ENCODE measurements around the gene ST3GAL3. TPM values are rescaled to one million over a fixed set of nuclear protein-coding genes. Genes with fewer than 3 reads are reported as not detected.

ST3GAL3 gene
- total and polyA plus RNA-seq, 3 experiments from 2014 or later, result 9.7 to 10.1 (median 9.7) TPM

DNA sequence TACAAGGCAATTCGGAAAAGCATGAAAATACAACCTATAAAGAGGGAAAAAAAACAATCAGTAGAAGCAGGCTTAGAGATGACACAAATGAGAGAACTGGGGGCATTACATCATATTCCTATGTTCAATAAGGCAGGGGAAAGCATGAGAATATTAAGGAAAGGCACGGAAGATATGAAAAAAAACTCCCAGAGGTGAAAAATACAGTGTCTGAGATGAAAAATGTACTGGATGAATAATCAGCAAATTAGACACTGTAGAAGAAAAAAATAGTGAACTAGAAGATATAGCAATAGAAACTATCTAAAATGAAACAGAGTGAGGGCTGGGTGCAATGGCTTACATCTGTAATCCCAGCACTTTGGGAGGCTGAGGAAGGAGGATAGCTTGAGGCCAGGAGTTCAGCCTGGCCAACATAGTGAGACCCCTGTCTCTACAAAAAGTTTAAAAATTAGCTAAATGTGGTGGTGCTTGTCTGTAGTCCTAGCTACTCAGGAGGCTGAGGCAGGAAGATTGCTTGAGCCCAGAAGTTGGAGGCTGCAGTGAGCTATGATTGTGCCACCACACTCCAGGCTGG is 101.8 kb downstream of the ST3GAL3 start:
- H3K27ac ChIP-seq (ENCODE audit: low read depth, low read length), result no peak overlapping the region
- CTCF ChIA-PET, result no interaction called here
- Mint-ChIP-seq H3K4me1 (no peaks in the 10 kb centered on the region), H3K36me3 (peaks cover 16 to 38% (median 30%) of the 10 kb centered on the region in 3 donors), H3K9me3 (peaks cover 2 to 17% (median 11%) of the 10 kb centered on the region in 5 donors), H3K27ac (no peak overlapping the region), H3K27me3 (peaks cover 0 to 2% of the 10 kb centered on the region in 2 donors), H3K4me3 (no peak overlapping the region)
- POLR2A ChIA-PET, result no interaction called here
- H3K9me3 ChIP-seq (ENCODE audit: low read length), result no peaks in the 10 kb centered on the region
- no peaks in the 10 kb centered on the region for H3K4me1 ChIP-seq (ENCODE audit: insufficient read depth, low read length)
- H3K36me3 ChIP-seq (ENCODE audit: insufficient read depth, low read length), result peaks cover 4% of the 10 kb centered on the region
- no peak overlapping the region for H3K4me3 ChIP-seq (ENCODE audit: low read length)
- H3K27me3 ChIP-seq (ENCODE audit: insufficient read depth, low read length, poor library complexity, severe bottlenecking), result no peaks in the 10 kb centered on the region
- DNase-seq, result no peak

DNA sequence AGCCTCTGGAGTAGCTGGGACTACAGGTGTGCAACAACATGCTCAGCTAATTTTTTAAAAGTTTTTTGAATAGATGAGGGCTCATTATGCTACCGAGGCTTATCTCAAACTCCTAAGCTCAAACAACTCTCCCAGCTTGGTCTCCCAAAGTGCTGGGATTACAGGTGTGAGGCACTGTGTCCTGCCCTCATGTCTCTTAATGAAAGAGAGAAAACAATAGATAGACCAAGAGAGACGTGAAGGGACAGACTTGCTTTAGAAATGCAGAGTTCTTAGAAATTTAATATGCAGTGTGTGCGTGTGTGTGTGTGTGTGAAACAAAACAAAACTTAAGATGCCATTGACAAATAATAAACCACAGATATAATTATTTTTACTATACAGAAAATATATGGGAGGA is 105.2 kb downstream of the ST3GAL3 start:
- no peaks in the 10 kb centered on the region for H3K9me3 ChIP-seq (ENCODE audit: low read length)
- peaks cover 4% of the 10 kb centered on the region for H3K36me3 ChIP-seq (ENCODE audit: insufficient read depth, low read length)
- no peak overlapping the region for H3K4me3 ChIP-seq (ENCODE audit: low read length)
- Mint-ChIP-seq H3K36me3 (peaks cover 29 to 57% (median 46%) of the 10 kb centered on the region in 3 donors), H3K4me1 (no peaks in the 10 kb centered on the region), H3K27me3 (peaks cover 0 to 4% of the 10 kb centered on the region in 2 donors), H3K27ac (peak overlapping the region in 1 of 8 donors; percentile 14), H3K4me3 (no peak overlapping the region), H3K9me3 (peaks cover 2 to 15% (median 12%) of the 10 kb centered on the region in 5 donors)
- no peaks in the 10 kb centered on the region for H3K27me3 ChIP-seq (ENCODE audit: insufficient read depth, low read length, poor library complexity, severe bottlenecking)
- ChIA-PET CTCF (interaction anchor here (0.6 kb wide), 1 partner anchor 36 kb away, joined by 3 read pairs; no protein-coding TSS in a partner anchor), POLR2A (no interaction called here)
- no peaks in the 10 kb centered on the region for H3K4me1 ChIP-seq (ENCODE audit: insufficient read depth, low read length)
- no peak overlapping the region for H3K27ac ChIP-seq (ENCODE audit: low read depth, low read length)
- no peak for DNase-seq

- Mint-ChIP-seq H3K4me3 (no peak overlapping the region), H3K27ac (no peak overlapping the region), H3K4me1 (no peaks in the 10 kb centered on the region), H3K36me3 (peaks cover 28 to 54% (median 45%) of the 10 kb centered on the region in 3 donors), H3K27me3 (peaks cover 0 to 2% of the 10 kb centered on the region in 2 donors), H3K9me3 (peaks cover 0 to 14% (median 12%) of the 10 kb centered on the region in 5 donors)
- no peak overlapping the region for H3K4me3 ChIP-seq (ENCODE audit: low read length)
- no peaks in the 10 kb centered on the region for H3K4me1 ChIP-seq (ENCODE audit: insufficient read depth, low read length)
- H3K27ac ChIP-seq (ENCODE audit: low read depth, low read length), result no peak overlapping the region
- no peaks in the 10 kb centered on the region for H3K36me3 ChIP-seq (ENCODE audit: insufficient read depth, low read length)
- DNase-seq, result no peak
- no peaks in the 10 kb centered on the region for H3K9me3 ChIP-seq (ENCODE audit: low read length)
- no peaks in the 10 kb centered on the region for H3K27me3 ChIP-seq (ENCODE audit: insufficient read depth, low read length, poor library complexity, severe bottlenecking)
- ChIA-PET CTCF (no interaction called here), POLR2A (no interaction called here)
These were observed 107.1 kb downstream of the ST3GAL3 start for GRCh38 chr1:43814401-43814800.

DNA sequence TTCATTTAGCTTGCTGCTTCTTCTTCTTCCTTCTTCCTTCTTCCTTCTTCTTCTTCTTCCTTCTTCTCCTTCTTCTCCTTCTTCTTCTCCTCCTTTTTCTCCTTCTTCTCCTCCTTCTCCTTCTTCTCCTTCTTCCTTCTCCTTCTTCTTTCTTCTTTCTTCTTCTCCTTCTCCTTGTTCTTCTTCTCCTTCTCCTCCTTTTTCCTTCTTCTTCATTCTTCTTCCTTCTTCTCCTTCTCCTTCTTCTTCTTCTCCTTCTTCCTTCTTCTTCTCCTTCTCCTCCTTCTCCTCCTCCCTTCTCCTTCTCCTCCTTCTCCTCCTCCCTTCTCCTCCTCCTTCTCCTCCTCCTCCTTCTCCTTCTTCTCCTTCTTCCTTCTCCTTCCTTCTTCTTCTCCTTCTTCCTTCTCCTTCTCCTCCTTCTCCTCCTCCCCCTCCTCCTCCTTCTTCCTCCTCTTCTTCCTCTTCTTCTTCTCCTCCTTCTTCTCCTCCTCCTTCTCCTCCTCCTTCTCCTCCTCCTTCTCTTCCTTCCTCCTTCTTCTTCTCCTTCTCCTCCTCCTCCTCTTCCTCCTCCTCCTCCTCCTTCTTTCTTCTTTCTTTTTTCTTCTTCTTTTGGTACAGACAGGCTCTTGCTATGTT is 110.1 kb downstream of the ST3GAL3 start:
- peaks cover 0 to 1% of the 10 kb centered on the region in 2 donors for H3K27me3 Mint-ChIP-seq
- ChIA-PET POLR2A (no interaction called here), CTCF (no interaction called here)
- no peak overlapping the region for H3K4me3 Mint-ChIP-seq
- no peaks in the 10 kb centered on the region for H3K4me1 Mint-ChIP-seq
- Histone ChIP-seq H3K36me3 (ENCODE audit: insufficient read depth, low read length) (peaks cover 4% of the 10 kb centered on the region), H3K27ac (ENCODE audit: low read depth, low read length) (no peak overlapping the region), H3K9me3 (ENCODE audit: low read length) (no peaks in the 10 kb centered on the region), H3K27me3 (ENCODE audit: insufficient read depth, low read length, poor library complexity, severe bottlenecking) (no peaks in the 10 kb centered on the region), H3K4me1 (ENCODE audit: insufficient read depth, low read length) (no peaks in the 10 kb centered on the region), H3K4me3 (ENCODE audit: low read length) (no peak overlapping the region)
- peaks cover 38 to 55% (median 50%) of the 10 kb centered on the region in 3 donors for H3K36me3 Mint-ChIP-seq
- H3K9me3 Mint-ChIP-seq, result peaks cover 0 to 19% (median 14%) of the 10 kb centered on the region in 5 donors
- DNase-seq, result no peak
- no peak overlapping the region for H3K27ac Mint-ChIP-seq

DNA sequence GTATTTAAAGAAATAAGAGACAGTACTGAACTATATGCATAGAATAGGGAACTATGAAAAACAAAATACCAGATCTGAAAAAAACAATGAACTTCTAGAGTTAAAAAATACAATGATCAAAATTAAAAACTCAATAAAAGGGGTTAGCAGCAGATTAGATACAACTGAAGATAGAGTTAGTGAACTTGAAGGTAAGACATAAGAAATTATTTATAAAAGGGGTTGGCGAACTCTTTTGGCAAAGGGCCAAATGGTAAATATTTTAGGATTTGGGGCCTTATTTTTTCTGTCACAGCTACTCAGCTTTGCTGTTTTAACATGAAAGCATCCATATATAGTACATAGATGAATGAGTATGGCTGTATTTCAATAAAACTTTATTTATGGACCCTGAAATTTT is 111.4 kb downstream of the ST3GAL3 start:
- Mint-ChIP-seq H3K36me3 (peaks cover 40 to 56% (median 50%) of the 10 kb centered on the region in 3 donors), H3K9me3 (peaks cover 0 to 19% (median 14%) of the 10 kb centered on the region in 5 donors), H3K27ac (no peak overlapping the region), H3K4me3 (no peak overlapping the region), H3K27me3 (peaks cover 0 to 1% of the 10 kb centered on the region in 2 donors), H3K4me1 (no peaks in the 10 kb centered on the region)
- peaks cover 4% of the 10 kb centered on the region for H3K36me3 ChIP-seq (ENCODE audit: insufficient read depth, low read length)
- no peaks in the 10 kb centered on the region for H3K4me1 ChIP-seq (ENCODE audit: insufficient read depth, low read length)
- no peaks in the 10 kb centered on the region for H3K27me3 ChIP-seq (ENCODE audit: insufficient read depth, low read length, poor library complexity, severe bottlenecking)
- no peak overlapping the region for H3K27ac ChIP-seq (ENCODE audit: low read depth, low read length)
- ChIA-PET CTCF (no interaction called here), POLR2A (no interaction called here)
- no peak overlapping the region for H3K4me3 ChIP-seq (ENCODE audit: low read length)
- no peak for DNase-seq
- no peaks in the 10 kb centered on the region for H3K9me3 ChIP-seq (ENCODE audit: low read length)

GRCh38 chr1:43819357-43819756 is 112.0 kb downstream of the ST3GAL3 start:
- Mint-ChIP-seq H3K36me3 (peaks cover 43 to 54% (median 49%) of the 10 kb centered on the region in 3 donors), H3K27me3 (peaks cover 0 to 1% of the 10 kb centered on the region in 2 donors), H3K27ac (no peak overlapping the region), H3K4me3 (no peak overlapping the region), H3K4me1 (no peaks in the 10 kb centered on the region), H3K9me3 (peaks cover 0 to 19% (median 14%) of the 10 kb centered on the region in 5 donors)
- DNase-seq, result no peak
- Histone ChIP-seq H3K27me3 (ENCODE audit: insufficient read depth, low read length, poor library complexity, severe bottlenecking) (no peaks in the 10 kb centered on the region), H3K4me1 (ENCODE audit: insufficient read depth, low read length) (no peaks in the 10 kb centered on the region), H3K9me3 (ENCODE audit: low read length) (no peaks in the 10 kb centered on the region), H3K36me3 (ENCODE audit: insufficient read depth, low read length) (peaks cover 4% of the 10 kb centered on the region), H3K4me3 (ENCODE audit: low read length) (no peak overlapping the region), H3K27ac (ENCODE audit: low read depth, low read length) (no peak overlapping the region)
- POLR2A ChIA-PET, result no interaction called here
- CTCF ChIA-PET, result no interaction called here

DNA sequence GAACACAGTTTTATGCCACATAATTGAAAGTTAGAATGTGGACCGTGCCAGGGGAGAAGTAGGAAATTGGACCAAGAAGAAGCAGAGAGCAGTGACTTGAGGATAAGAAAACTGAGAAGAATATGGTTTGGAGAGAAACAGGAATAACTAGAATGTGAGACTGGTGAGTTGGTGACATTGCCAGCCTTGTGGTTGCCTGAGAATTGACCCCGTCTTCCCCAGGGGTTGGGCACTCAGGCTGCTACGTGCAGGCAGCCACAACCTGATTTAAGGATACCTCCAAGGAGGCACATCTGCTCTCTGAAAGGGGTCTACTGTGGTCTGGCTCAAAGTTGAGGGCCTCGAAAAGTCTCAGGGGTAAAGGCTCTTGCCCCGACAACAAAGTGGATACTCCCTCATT is 114.1 kb downstream of the ST3GAL3 start:
- ChIA-PET POLR2A (no interaction called here), CTCF (no interaction called here)
- H3K36me3 ChIP-seq (ENCODE audit: insufficient read depth, low read length), result peaks cover 4% of the 10 kb centered on the region
- Mint-ChIP-seq H3K9me3 (peaks cover 0 to 19% (median 14%) of the 10 kb centered on the region in 5 donors), H3K36me3 (peaks cover 28 to 42% (median 31%) of the 10 kb centered on the region in 3 donors), H3K27me3 (peaks cover 0 to 1% of the 10 kb centered on the region in 2 donors), H3K27ac (no peak overlapping the region), H3K4me1 (no peaks in the 10 kb centered on the region), H3K4me3 (no peak overlapping the region)
- no peak overlapping the region for H3K4me3 ChIP-seq (ENCODE audit: low read length)
- no peaks in the 10 kb centered on the region for H3K27me3 ChIP-seq (ENCODE audit: insufficient read depth, low read length, poor library complexity, severe bottlenecking)
- H3K4me1 ChIP-seq (ENCODE audit: insufficient read depth, low read length), result no peaks in the 10 kb centered on the region
- H3K27ac ChIP-seq (ENCODE audit: low read depth, low read length), result no peak overlapping the region
- DNase-seq, result no peak
- no peaks in the 10 kb centered on the region for H3K9me3 ChIP-seq (ENCODE audit: low read length)

DNA sequence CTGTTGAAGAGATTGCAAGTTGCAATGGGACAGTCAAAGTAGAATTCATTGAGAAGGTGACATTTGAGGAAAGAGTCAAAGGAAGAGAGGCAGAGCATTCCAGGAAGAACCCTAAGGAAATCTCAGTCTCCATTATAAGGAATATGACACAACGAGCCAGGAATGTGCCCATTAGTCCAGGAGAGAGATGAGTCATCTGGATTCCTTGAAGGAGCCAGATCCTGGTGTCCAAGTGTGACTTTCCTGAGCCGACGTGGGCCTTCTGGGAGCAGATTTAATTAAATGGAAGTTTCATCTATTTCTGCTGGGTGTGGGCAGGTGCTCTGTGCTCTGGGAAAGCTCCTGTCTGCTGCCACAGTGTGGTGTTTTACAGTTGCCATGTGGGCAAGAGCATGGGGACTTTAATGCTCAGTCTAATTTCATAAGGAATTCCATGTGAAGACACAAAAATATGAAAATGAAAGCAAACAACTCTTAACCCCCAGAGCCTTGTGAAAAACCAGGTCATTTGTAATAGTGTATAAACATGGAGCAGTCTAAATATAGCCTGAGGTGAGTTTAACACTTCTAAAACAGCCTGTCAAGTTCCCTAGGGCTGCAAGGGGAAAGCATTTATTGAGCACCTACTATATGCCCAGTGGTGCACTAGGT is 114.8 kb downstream of the ST3GAL3 start:
- ChIA-PET CTCF (no interaction called here), POLR2A (no interaction called here)
- Histone ChIP-seq H3K4me1 (ENCODE audit: insufficient read depth, low read length) (no peaks in the 10 kb centered on the region), H3K36me3 (ENCODE audit: insufficient read depth, low read length) (peaks cover 4% of the 10 kb centered on the region), H3K27me3 (ENCODE audit: insufficient read depth, low read length, poor library complexity, severe bottlenecking) (no peaks in the 10 kb centered on the region), H3K27ac (ENCODE audit: low read depth, low read length) (no peak overlapping the region), H3K4me3 (ENCODE audit: low read length) (no peak overlapping the region), H3K9me3 (ENCODE audit: low read length) (no peaks in the 10 kb centered on the region)
- no peak for DNase-seq
- Mint-ChIP-seq H3K4me1 (no peaks in the 10 kb centered on the region), H3K9me3 (peaks cover 0 to 19% (median 14%) of the 10 kb centered on the region in 5 donors), H3K27ac (peak overlapping the region in 1 of 8 donors; percentile 25), H3K36me3 (peaks cover 31 to 43% (median 32%) of the 10 kb centered on the region in 3 donors), H3K27me3 (peaks cover 0 to 1% of the 10 kb centered on the region in 2 donors), H3K4me3 (no peak overlapping the region)
